Astrocyte (in vitro differentiated cells and primary cell): ENCODE measurements around the gene KIF5A. TPM values are rescaled to one million over a fixed set of nuclear protein-coding genes. Genes with fewer than 3 reads are reported as not detected.

Source experiments
- DNase-seq: peaks from one replicate; pipeline ENCODE4 v3.0.0-alpha.2; 2010; ENCODE audit warnings: low read depth
- FAIRE-seq: peaks from 2 replicates; lab custom pipeline; 2011; peaks lifted over from hg19 to GRCh38; lab: Jason Lieb, UNC
- H2AFZ ChIP-seq: 2 replicates; pipeline ENCODE4 v1.6.0; 2012; ENCODE audit warnings: low read depth, low read length, inconsistent platforms
- H3K27ac ChIP-seq: 2 replicates; pipeline ENCODE4 v1.5.1; 2011; ENCODE audit warnings: low read depth, low read length, inconsistent platforms
- H3K27me3 ChIP-seq: 2 replicates; pipeline ENCODE4 v1.6.0; 2011; ENCODE audit warnings: low read length, inconsistent platforms; ENCODE audit not compliant: insufficient read depth
- H3K36me3 ChIP-seq: 2 replicates; pipeline ENCODE4 v1.5.1; 2011; ENCODE audit warnings: low read length, inconsistent platforms; ENCODE audit not compliant: insufficient read depth
- H3K4me1 ChIP-seq: 2 replicates; pipeline ENCODE4 v1.5.1; 2011; ENCODE audit warnings: low read length, inconsistent platforms; ENCODE audit not compliant: insufficient read depth
- H3K4me2 ChIP-seq: 2 replicates; pipeline ENCODE4 v1.6.0; 2012; ENCODE audit warnings: low read length, inconsistent platforms
- H3K4me3 ChIP-seq: 2 replicates; pipeline ENCODE4 v1.5.1; 2011; ENCODE audit warnings: low read depth, mild to moderate bottlenecking, low read length, inconsistent platforms; ENCODE audit not compliant: insufficient read depth
- H3K79me2 ChIP-seq: 2 replicates; pipeline ENCODE4 v1.6.0; 2012; ENCODE audit warnings: mild to moderate bottlenecking, low read length, inconsistent platforms; ENCODE audit not compliant: insufficient read depth
- H3K9ac ChIP-seq: 2 replicates; pipeline ENCODE4 v1.6.0; 2012; ENCODE audit warnings: mild to moderate bottlenecking, low read length, inconsistent platforms
- H3K9me3 ChIP-seq: 2 replicates; pipeline ENCODE4 v1.5.1; 2012; ENCODE audit warnings: low read depth, mild to moderate bottlenecking, low read length, inconsistent platforms; ENCODE audit not compliant: insufficient read depth
- H4K20me1 ChIP-seq: 2 replicates; pipeline ENCODE4 v1.6.0; 2012; ENCODE audit warnings: low read length, inconsistent platforms; ENCODE audit not compliant: insufficient read depth
- H3K27ac Mint-ChIP-seq: one replicate; pipeline ENCODE4 v1.8.0; 2021; ENCODE audit warnings: mild to moderate bottlenecking, mixed read lengths; ENCODE audit not compliant: unreplicated experiment
- H3K27me3 Mint-ChIP-seq: one replicate; pipeline ENCODE4 v1.8.0; 2021; ENCODE audit warnings: low read depth, mixed read lengths; ENCODE audit not compliant: unreplicated experiment
- H3K36me3 Mint-ChIP-seq: one replicate; pipeline ENCODE4 v1.8.0; 2021; ENCODE audit warnings: low read depth, mixed read lengths; ENCODE audit not compliant: unreplicated experiment
- H3K4me1 Mint-ChIP-seq: one replicate; pipeline ENCODE4 v1.8.0; 2021; ENCODE audit warnings: low read depth, mixed read lengths; ENCODE audit not compliant: unreplicated experiment
- H3K4me3 Mint-ChIP-seq: one replicate; pipeline ENCODE4 v1.8.0; 2021; ENCODE audit warnings: mild to moderate bottlenecking, moderate library complexity, mixed read lengths; ENCODE audit not compliant: unreplicated experiment
- H3K9me3 Mint-ChIP-seq: one replicate; pipeline ENCODE4 v1.8.0; 2021; ENCODE audit warnings: mild to moderate bottlenecking, mixed read lengths; ENCODE audit not compliant: unreplicated experiment
- EZH2 ChIP-seq: IDR thresholded peaks from 2 replicates; pipeline ENCODE4 v1.6.1; 2012; ENCODE audit warnings: mild to moderate bottlenecking, low read length, inconsistent platforms; ENCODE audit not compliant: insufficient read depth
- total RNA-seq: library from RNA; stranded (reverse); gene quantifications from 2 replicates; pipeline ENCODE4 v1.2.1, GENCODE V29; 2021
- TF ChIP-seq, protein P1 (sequence below): IDR thresholded peaks from 2 replicates; pipeline ENCODE4 v1.5.1; 2011; ENCODE audit warnings: low read depth, mild to moderate bottlenecking, inconsistent platforms, low read length, moderate library complexity; ENCODE audit not compliant: insufficient read depth

KIF5A gene
- total RNA-seq, 1 donor from 2014 or later: 7.2 TPM

DNA sequence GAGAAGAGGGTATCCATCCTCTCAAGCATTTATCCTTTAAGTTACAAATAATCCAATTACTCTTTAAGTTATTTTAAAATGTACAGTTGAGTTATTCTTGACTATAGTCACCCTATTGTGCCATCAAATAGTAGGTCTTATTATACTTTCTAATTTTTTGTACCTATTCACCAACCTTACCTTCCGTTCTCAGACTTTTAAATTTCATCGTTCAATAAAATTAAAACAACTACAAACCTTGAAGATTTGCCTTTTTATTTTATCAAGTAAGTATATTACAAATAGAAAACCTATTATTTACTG lies 1.9 kb upstream of the KIF5A start:
- Histone ChIP-seq H4K20me1 (peaks cover 30% of the 10 kb centered on the region), H3K9me3 (no peaks in the 10 kb centered on the region), H3K4me2 (no peak overlapping the region), H3K79me2 (peaks cover 38% of the 10 kb centered on the region), H3K27ac (no peak overlapping the region), H3K9ac (no peak overlapping the region), H3K36me3 (peaks cover 3% of the 10 kb centered on the region), H3K4me3 (no peak overlapping the region), H3K4me1 (peaks cover 28% of the 10 kb centered on the region), H3K27me3 (peaks cover 10% of the 10 kb centered on the region), H2AFZ (no peak overlapping the region)
- no peak for FAIRE-seq
- Mint-ChIP-seq H3K4me3 (peak overlapping the region; percentile 98), H3K9me3 (peaks cover 3% of the 10 kb centered on the region), H3K4me1 (peaks cover 36% of the 10 kb centered on the region), H3K27ac (no peak overlapping the region), H3K36me3 (peaks cover 13% of the 10 kb centered on the region), H3K27me3 (peaks cover 11% of the 10 kb centered on the region)
- TF ChIP-seq EZH2: no peak
- TF ChIP-seq, protein P1, sequence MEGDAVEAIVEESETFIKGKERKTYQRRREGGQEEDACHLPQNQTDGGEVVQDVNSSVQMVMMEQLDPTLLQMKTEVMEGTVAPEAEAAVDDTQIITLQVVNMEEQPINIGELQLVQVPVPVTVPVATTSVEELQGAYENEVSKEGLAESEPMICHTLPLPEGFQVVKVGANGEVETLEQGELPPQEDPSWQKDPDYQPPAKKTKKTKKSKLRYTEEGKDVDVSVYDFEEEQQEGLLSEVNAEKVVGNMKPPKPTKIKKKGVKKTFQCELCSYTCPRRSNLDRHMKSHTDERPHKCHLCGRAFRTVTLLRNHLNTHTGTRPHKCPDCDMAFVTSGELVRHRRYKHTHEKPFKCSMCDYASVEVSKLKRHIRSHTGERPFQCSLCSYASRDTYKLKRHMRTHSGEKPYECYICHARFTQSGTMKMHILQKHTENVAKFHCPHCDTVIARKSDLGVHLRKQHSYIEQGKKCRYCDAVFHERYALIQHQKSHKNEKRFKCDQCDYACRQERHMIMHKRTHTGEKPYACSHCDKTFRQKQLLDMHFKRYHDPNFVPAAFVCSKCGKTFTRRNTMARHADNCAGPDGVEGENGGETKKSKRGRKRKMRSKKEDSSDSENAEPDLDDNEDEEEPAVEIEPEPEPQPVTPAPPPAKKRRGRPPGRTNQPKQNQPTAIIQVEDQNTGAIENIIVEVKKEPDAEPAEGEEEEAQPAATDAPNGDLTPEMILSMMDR: no peak
- DNase-seq: no peak

DNA sequence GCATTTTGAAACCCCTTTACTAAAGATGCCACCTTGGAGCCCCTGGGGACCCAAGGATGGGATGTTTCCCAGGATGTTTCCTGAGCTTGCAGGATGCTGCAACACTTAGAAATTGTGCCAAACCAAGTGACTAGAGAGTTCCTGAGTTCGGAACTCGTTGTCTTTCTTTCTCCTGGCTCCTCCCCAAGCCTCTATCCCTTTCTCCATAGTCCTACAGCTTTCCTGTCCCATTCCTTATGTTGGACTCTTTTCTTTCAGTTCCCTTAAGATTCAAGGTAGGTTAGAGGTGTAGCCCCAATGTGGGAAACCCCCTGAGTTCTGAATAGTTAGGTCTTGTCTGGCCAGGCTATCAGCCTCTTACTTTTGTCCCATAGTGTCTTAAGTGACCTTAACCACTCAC lies 1.4 kb upstream of the KIF5A start:
- H2AFZ ChIP-seq: no peak overlapping the region
- no peak overlapping the region for H3K27ac ChIP-seq
- no peak for FAIRE-seq
- peaks cover 33% of the 10 kb centered on the region for H3K4me1 ChIP-seq
- Mint-ChIP-seq H3K9me3 (peaks cover 3% of the 10 kb centered on the region), H3K27me3 (peaks cover 11% of the 10 kb centered on the region), H3K4me3 (peak overlapping the region; percentile 81), H3K36me3 (peaks cover 11% of the 10 kb centered on the region), H3K27ac (no peak overlapping the region), H3K4me1 (peaks cover 41% of the 10 kb centered on the region)
- H3K9me3 ChIP-seq: no peaks in the 10 kb centered on the region
- peaks cover 10% of the 10 kb centered on the region for H3K27me3 ChIP-seq
- DNase-seq: no peak
- no peak for TF ChIP-seq EZH2
- TF ChIP-seq, protein P1: no peak
- H3K36me3 ChIP-seq: peaks cover 3% of the 10 kb centered on the region
- H3K4me2 ChIP-seq: no peak overlapping the region
- peaks cover 35% of the 10 kb centered on the region for H3K79me2 ChIP-seq
- H3K4me3 ChIP-seq: no peak overlapping the region
- peaks cover 27% of the 10 kb centered on the region for H4K20me1 ChIP-seq
- H3K9ac ChIP-seq: no peak overlapping the region

DNA sequence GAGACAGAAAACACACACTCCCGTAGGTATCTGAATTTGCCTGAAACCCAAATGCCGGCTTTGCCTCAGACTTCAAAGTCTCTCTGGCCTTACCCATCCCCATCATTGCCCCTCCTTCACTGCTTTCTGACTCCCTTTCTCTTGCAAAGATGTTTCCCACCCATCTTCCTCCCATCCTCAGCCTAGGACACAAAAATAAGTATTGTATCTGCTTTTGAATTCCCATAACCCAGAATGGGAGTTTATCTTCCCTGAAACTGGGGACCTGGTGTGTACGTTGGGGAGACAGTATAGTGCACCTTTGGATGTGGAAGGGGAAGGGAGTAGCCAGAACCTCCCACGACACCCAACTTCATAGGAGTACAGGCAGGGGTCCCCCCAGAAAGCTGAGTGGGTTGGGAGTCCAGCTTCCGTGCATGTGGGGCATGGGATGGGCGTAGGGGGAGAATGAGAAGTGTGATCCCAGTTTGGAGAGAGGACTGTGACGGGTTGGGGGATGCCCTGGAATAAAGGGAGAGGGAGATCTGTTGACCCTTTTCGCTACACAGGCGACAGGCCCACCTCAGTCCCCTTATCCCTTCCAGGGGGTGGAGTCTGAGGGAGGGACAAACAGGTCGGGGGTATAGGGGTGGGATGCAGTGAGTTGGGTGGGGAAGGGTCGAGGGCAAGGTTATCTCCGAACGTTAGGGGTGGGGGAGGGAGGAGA lies 488 bp upstream of the KIF5A start:
- peak overlapping the region; percentile 72 for H3K9ac ChIP-seq
- no peaks in the 10 kb centered on the region for H3K9me3 ChIP-seq
- H3K27ac Mint-ChIP-seq: no peak overlapping the region
- H4K20me1 ChIP-seq: peaks cover 20% of the 10 kb centered on the region
- DNase-seq (no peak), FAIRE-seq (no peak)
- H3K27me3 Mint-ChIP-seq: peaks cover 11% of the 10 kb centered on the region
- peaks cover 3% of the 10 kb centered on the region for H3K9me3 Mint-ChIP-seq
- peak overlapping the region; percentile 86 for H3K4me3 Mint-ChIP-seq
- peak overlapping the region; percentile 82 for H2AFZ ChIP-seq
- peak overlapping the region; percentile 93 for H3K4me2 ChIP-seq
- peaks cover 29% of the 10 kb centered on the region for H3K4me1 ChIP-seq
- H3K4me1 Mint-ChIP-seq: peaks cover 42% of the 10 kb centered on the region
- peaks cover 3% of the 10 kb centered on the region for H3K36me3 ChIP-seq
- H3K27me3 ChIP-seq: peaks cover 10% of the 10 kb centered on the region
- peak overlapping the region; percentile 69 for H3K4me3 ChIP-seq
- no peak overlapping the region for H3K27ac ChIP-seq
- TF ChIP-seq, protein P1: no peak
- TF ChIP-seq EZH2: no peak
- H3K79me2 ChIP-seq: peaks cover 27% of the 10 kb centered on the region
- H3K36me3 Mint-ChIP-seq: peaks cover 11% of the 10 kb centered on the region
